ENCODE results near the gene ATXN1L. TPM values are rescaled to one million over a fixed set of nuclear protein-coding genes. Genes with fewer than 3 reads are reported as not detected.

ATXN1L gene
- total and polyA plus RNA-seq, 2 donors (not counting 1 experiment from before 2014, with no cell fraction given) = 21.3 to 39.5 TPM

- Histone ChIP-seq H2AFZ (ENCODE audit: insufficient read depth, low read depth, low read length, poor library complexity, severe bottlenecking) (peak overlapping the region; percentile 99), H3K36me3 (replicated peaks in 1 of 2; ENCODE audit: control extremely low read depth in 1 of 2, control insufficient read depth in 1 of 2, extremely low read depth in 1 of 2, insufficient read depth in 2 of 2, low read length in 1 of 2) (peaks cover 0 to 25% of the 10 kb centered on the region in 2 experiments), H3K9ac (ENCODE audit: low read length) (peak overlapping the region; percentile 94), H3K4me1 (ENCODE audit: control insufficient read depth in 2 of 2, insufficient read depth in 2 of 2, low read length in 2 of 2) (peaks cover 33 to 43% of the 10 kb centered on the region in 2 donors), H3K27me3 (replicated peaks in 1 of 4; ENCODE audit: control extremely low read depth in 1 of 4, control insufficient read depth in 3 of 4, insufficient read depth in 4 of 4, low read length in 3 of 4) (no peaks in the 10 kb centered on the region), H3K9me3 (ENCODE audit: control extremely low read depth in 1 of 3, control insufficient read depth in 2 of 3, insufficient read depth in 1 of 3, low read length in 2 of 3) (no peaks in the 10 kb centered on the region), H3K27ac (ENCODE audit: low read length in 2 of 2) (peak overlapping the region; percentile 89 to 91), H3K79me2 (ENCODE audit: control insufficient read depth, insufficient read depth, low read length) (peaks cover 33% of the 10 kb centered on the region), H3K4me2 (replicated peaks; ENCODE audit: low read depth, low read length, poor library complexity, severe bottlenecking) (peak overlapping the region; percentile 97), H3K4me3 (ENCODE audit: control extremely low read depth in 1 of 5, extremely low read depth in 1 of 5, insufficient read depth in 1 of 5, low read depth in 2 of 5, low read length in 4 of 5) (peak overlapping the region; percentile 76 to 98 (median 86)), H4K20me1 (ENCODE audit: control insufficient read depth, insufficient read depth, low read length, poor library complexity, severe bottlenecking) (no peaks in the 10 kb centered on the region)
- peak overlapping the region; percentile 95 for H3K27ac Mint-ChIP-seq
- ATAC-seq (ENCODE audit: low read depth) = peak; percentile 57
- CTCF ChIA-PET = interaction anchor here (0.6 to 4.2 kb wide), 31 partner anchors 9 to 170 kb away, joined by 3 to 69 read pairs (median 7); partner anchors contain the start of genes AP1G1 and IST1
- DNase-seq = peak; percentile 90
- peaks cover 43% of the 10 kb centered on the region for H3K4me1 Mint-ChIP-seq
- POLR2A ChIA-PET = interaction anchor here (0.6 to 4.5 kb wide), 9 partner anchors 11 to 74 kb away, joined by 3 to 47 read pairs (median 6); partner anchors contain the start of genes AP1G1 and IST1
- no peaks in the 10 kb centered on the region for H3K9me3 Mint-ChIP-seq (ENCODE audit: insufficient read depth)
- no peaks in the 10 kb centered on the region for H3K27me3 Mint-ChIP-seq
- 0% methylated on average over 4 of the region's 9 CpGs for whole genome bisulfite sequencing (ENCODE audit: insufficient coverage)
- TF ChIP-seq EZH2 (IDR thresholded peaks at IDR 0.05; ENCODE audit: borderline replicate concordance, insufficient read depth, low read depth, low read length, poor library complexity, severe bottlenecking) = no peak
- peak; percentile 79 for TF ChIP-seq CTCF (IDR thresholded peaks at IDR 0.05)
- intact Hi-C loops (cut with micrococcal nuclease) = loop anchor here (1.0 to 5.0 kb wide), 5 partner anchors 37 to 158 kb away; partner anchors contain the start of genes ATXN1L, DHODH and PHLPP2
- H3K4me3 Mint-ChIP-seq = peak overlapping the region; percentile 89
These were observed 36.9 kb downstream of the ATXN1L start for GRCh38 chr16:71882505-71883167.

Measured in B cell (primary cell).